Central memory CD4-positive, alpha-beta T cell (primary cell): ENCODE data around the gene AUTS2.

ENCODE experiments used
- DNase-seq: peaks from one replicate; pipeline ENCODE4 v3.0.0; 2022

AUTS2 gene

GRCh38 chr7:70829221-70830059, 1231.2 kb downstream of the AUTS2 start:
- DNase-seq, result peak; percentile 43

GRCh38 chr7:70830060-70830395, 1231.8 kb downstream of the AUTS2 start:
- no peak for DNase-seq

- no peak for DNase-seq
Observed at GRCh38 chr7:70830426-70830825, 1232.2 kb downstream of the AUTS2 start.

DNA sequence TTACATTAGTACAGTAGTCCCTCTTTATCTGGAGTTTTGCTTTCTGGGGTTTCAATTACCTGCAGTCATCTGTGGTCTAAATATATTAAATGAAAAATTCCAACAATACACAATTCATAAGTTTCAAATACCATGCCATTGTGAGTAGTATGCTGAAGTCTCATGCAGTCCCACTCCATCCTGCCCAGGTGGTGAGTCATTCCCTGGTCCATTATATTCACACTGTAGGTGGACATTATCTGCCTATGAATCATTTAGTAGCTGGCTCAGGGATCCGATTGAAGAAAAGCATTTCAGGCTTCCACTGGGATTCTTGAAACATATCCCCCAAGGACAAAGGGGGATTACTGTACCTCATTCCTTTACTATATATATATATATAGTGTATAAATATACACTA, 1235.5 kb downstream of the AUTS2 start:
- no peak for DNase-seq

DNA sequence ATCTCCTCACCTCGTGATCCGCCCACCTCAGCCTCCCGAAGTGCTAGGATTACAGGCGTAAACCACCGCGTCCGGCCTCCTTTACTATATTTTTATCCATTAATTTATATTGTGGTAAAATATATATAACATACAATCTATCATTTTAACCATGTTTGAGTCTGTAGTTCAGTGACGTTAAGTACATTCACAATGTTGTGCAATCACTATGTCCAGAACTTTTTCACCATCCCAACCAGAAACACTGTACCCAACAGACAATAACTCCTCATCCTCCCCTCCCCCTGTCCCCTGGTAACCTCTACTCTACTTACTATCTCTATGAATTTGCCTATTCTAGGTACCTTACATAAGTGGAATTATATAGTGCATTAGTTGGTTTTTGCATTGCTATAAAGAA, 1236.1 kb downstream of the AUTS2 start:
- no peak for DNase-seq

DNA sequence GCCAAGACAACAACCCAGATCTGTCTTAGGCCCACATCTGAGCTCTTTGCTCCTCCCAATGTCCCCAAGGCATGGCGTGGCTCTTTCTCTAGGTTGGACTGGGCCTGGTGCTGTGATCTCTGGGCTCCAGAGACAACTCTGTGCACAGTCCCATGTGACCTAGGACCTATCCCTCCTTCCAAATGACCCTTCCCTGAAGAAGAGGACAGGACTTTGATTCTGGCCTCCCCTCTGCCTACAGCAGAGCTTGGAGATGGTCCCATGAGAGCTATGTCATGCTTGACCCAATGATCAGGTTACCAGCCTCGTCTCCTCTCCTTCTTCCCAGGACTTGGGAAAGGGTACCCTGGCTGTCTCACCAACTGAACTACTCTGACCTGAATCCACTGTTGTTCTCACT, 1237.4 kb downstream of the AUTS2 start:
- DNase-seq, result no peak

- no peak for DNase-seq
Observed at GRCh38 chr7:70836279-70836678, 1238.0 kb downstream of the AUTS2 start.

- no peak for DNase-seq
Observed at GRCh38 chr7:70836946-70837345, 1238.7 kb downstream of the AUTS2 start.

DNA sequence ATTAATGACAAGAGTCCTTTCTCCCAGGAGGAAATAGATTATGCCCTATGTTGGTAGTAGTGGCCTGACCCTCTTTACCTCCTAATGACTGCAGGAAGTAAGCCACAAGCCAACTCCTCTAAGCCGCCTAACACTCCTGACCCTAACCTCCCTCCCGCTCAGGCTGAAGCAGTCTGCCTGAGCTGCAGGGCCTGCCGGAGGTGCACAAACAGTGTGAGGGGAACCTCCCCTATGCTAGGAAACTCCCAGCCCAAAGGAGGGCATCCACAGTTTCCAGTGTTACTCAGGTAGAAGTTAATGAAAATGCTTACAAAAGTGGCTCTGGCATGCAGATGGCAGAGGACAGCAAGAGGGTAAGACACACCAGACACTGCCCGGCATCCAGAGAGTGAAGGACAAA, 1239.3 kb downstream of the AUTS2 start:
- DNase-seq, result no peak

- no peak for DNase-seq
Observed at GRCh38 chr7:70838292-70838907, 1240.1 kb downstream of the AUTS2 start.
